Transverse colon (tissue), 4 donors: ENCODE data around the gene PBX1. TPM values are rescaled to one million over a fixed set of nuclear protein-coding genes. Genes with fewer than 3 reads are reported as not detected.

ENCODE experiments used
- DNase-seq: peaks from one replicate; pipeline ENCODE4 v3.0.0-alpha.2; 2019
- H3K27ac ChIP-seq, 4 donors: fragments of 200-600 bp; sonication (generic); 2 replicates each; pipeline ENCODE4 v1.5.1; 2016 to 2018; ENCODE audit warnings: inconsistent platforms in 4 of 4
- H3K27me3 ChIP-seq: fragments of 200-600 bp; sonication (generic); 2 replicates; pipeline ENCODE4 v1.5.1; 2017; ENCODE audit warnings: inconsistent platforms
- H3K36me3 ChIP-seq, 4 donors: fragments of 200-600 bp; sonication (generic); 2 replicates each; pipeline ENCODE4 v1.5.1; 2017 to 2019; ENCODE audit warnings: inconsistent platforms in 4 of 4
- H3K4me1 ChIP-seq, 4 donors: fragments of 200-600 bp; sonication (generic); 2 replicates each; pipeline ENCODE4 v1.5.1; 2017 to 2020; ENCODE audit warnings: inconsistent platforms in 4 of 4
- H3K4me3 ChIP-seq, 4 donors: fragments of 200-600 bp; sonication (generic); 1 replicate in 1 of 4; 2 replicates in 3 of 4; pipeline versions ENCODE4 v1.5.1 to v1.6.1; 2017 to 2019; ENCODE audit warnings: inconsistent platforms in 4 of 4
- H3K9me3 ChIP-seq, 2 donors: fragments of 200-600 bp; sonication (generic); 2 replicates each; pipeline ENCODE4 v1.5.1; 2017 to 2019; ENCODE audit warnings: inconsistent platforms in 2 of 2
- CTCF ChIP-seq, 5 experiments: fragments of 200-600 bp in 3 of 5; fragments of 450-650 bp in 2 of 5; sonication (generic) in 3 of 5; IDR thresholded peaks; 1 replicate in 2 of 5; 2 replicates in 3 of 5; pipeline ENCODE4 v1.5.1; 2016 to 2017; ENCODE audit warnings: antibody characterized with exemption in 5 of 5, inconsistent platforms in 3 of 5, mild to moderate bottlenecking in 2 of 5, moderate library complexity in 1 of 5
- EP300 ChIP-seq: sonication (generic); formaldehyde crosslinking; IDR thresholded peaks from one replicate; pipeline ENCODE4 v1.6.1; 2017; ENCODE audit warnings: antibody characterized with exemption, low read depth
- POLR2A ChIP-seq: fragments of 450-650 bp; IDR thresholded peaks from one replicate; pipeline ENCODE4 v1.6.1; 2016; ENCODE audit warnings: antibody characterized with exemption, mild to moderate bottlenecking, moderate library complexity
- POLR2AphosphoS5 ChIP-seq, 3 donors: sonication (generic); formaldehyde crosslinking; IDR thresholded peaks; one replicate each; pipeline ENCODE4 v1.6.1; 2016; ENCODE audit warnings: antibody characterized with exemption in 3 of 3
- WGBS, 2 donors: methylation state at CpG; one replicate each; pipeline ENCODE4 v1.1.5; 2018; ENCODE audit warnings: low coverage in 1 of 2; 5-methylcytosine and 5-hydroxymethylcytosine counted together
- in situ Hi-C, 4 donors: fragments of 200-750 bp; cut with MboI; loops; one replicate each; pipeline versions ENCODE4 v1.15.0 to v1.15.1; 2017; ENCODE audit warnings: low sequenced_read_pairs in 3 of 4, low pct_ligation_motif_present in 1 of 4, low pct_unique_long_range_greater_than_20kb in 1 of 4
- intact Hi-C: fragments of 100-400 bp; cut with DNase I; formaldehyde crosslinking; loops from one replicate; pipeline ENCODE4 v1.15.1; 2023; ENCODE audit warnings: low total_unique reads
- total RNA-seq, 4 donors: library from RNA; depleted of rRNA; stranded (reverse); fragments of >200 nt; gene quantifications; one replicate each; pipeline ENCODE4 v1.1.0, GENCODE V29; 2016

The PBX1 gene
- total RNA-seq, 4 donors from 2014 or later = 46.8 to 77.2 (median 50.7) TPM

- Histone ChIP-seq H3K4me1 (peaks cover 14 to 43% (median 21%) of the 10 kb centered on the region in 4 donors), H3K4me3 (no peak overlapping the region), H3K36me3 (no peaks in the 10 kb centered on the region), H3K27ac (no peak overlapping the region), H3K9me3 (no peaks in the 10 kb centered on the region), H3K27me3 (no peaks in the 10 kb centered on the region)
- intact Hi-C loops = no loop called here
- TF ChIP-seq POLR2AphosphoS5 (IDR thresholded peaks at IDR 0.05) (no peak), CTCF (IDR thresholded peaks at IDR 0.05) (no peak), POLR2A (no peak), EP300 (no peak)
- WGBS, 2 donors = 87% methylated on average over 4 of the region's 4 CpGs; no CpG with 5 or more reads in 1 of the 2 donors
- in situ Hi-C loops = no loop called here
- DNase-seq = no peak
Measured at GRCh38 chr1:164664127-164664526, 105.1 kb downstream of the PBX1 start.

GRCh38 chr1:164667001-164667400, 108.0 kb downstream of the PBX1 start:
- DNase-seq = no peak
- WGBS, 2 donors = 79 to 80% methylated on average over 2 of the region's 2 CpGs
- Histone ChIP-seq H3K36me3 (no peaks in the 10 kb centered on the region), H3K27me3 (no peaks in the 10 kb centered on the region), H3K4me1 (peaks cover under 1 to 35% (median 5%) of the 10 kb centered on the region in 4 donors), H3K9me3 (no peaks in the 10 kb centered on the region), H3K4me3 (no peak overlapping the region), H3K27ac (no peak overlapping the region)
- no peak for TF ChIP-seq EP300
- TF ChIP-seq POLR2AphosphoS5 (IDR thresholded peaks at IDR 0.05) = no peak
- TF ChIP-seq CTCF (IDR thresholded peaks at IDR 0.05) = no peak
- TF ChIP-seq POLR2A = no peak
- in situ Hi-C loops (no loop called here), intact Hi-C loops (no loop called here)

- Histone ChIP-seq H3K36me3 (no peaks in the 10 kb centered on the region), H3K27me3 (no peaks in the 10 kb centered on the region), H3K9me3 (no peaks in the 10 kb centered on the region), H3K27ac (no peak overlapping the region), H3K4me1 (peaks cover 6 to 35% (median 10%) of the 10 kb centered on the region in 4 donors), H3K4me3 (no peak overlapping the region)
- 86% methylated on average over 5 of the region's 5 CpGs; no CpG with 5 or more reads in 1 of the 2 donors for WGBS, 2 donors
- intact Hi-C loops = no loop called here
- DNase-seq = no peak
- TF ChIP-seq EP300 (no peak), POLR2A (no peak), CTCF (IDR thresholded peaks at IDR 0.05) (no peak), POLR2AphosphoS5 (IDR thresholded peaks at IDR 0.05) (no peak)
- in situ Hi-C loops = no loop called here
Measured at GRCh38 chr1:164667600-164667999, 108.6 kb downstream of the PBX1 start.

GRCh38 chr1:164668491-164669400, 109.8 kb downstream of the PBX1 start:
- no peak for DNase-seq
- peaks cover 7 to 43% (median 15%) of the 10 kb centered on the region in 4 donors for H3K4me1 ChIP-seq
- TF ChIP-seq EP300 = no peak
- no peaks in the 10 kb centered on the region for H3K9me3 ChIP-seq
- in situ Hi-C loops (no loop called here), intact Hi-C loops (no loop called here)
- no peak overlapping the region for H3K27ac ChIP-seq
- no peaks in the 10 kb centered on the region for H3K36me3 ChIP-seq
- H3K27me3 ChIP-seq = no peaks in the 10 kb centered on the region
- H3K4me3 ChIP-seq = no peak overlapping the region
- WGBS, 2 donors = 95 to 98% methylated on average over 10 to 20 of the region's 20 CpGs
